HL-60 (cell line): ENCODE measurements around the gene IFI6.
"Not testable (repeated sequence)": the region's sequence is repeated elsewhere in the genome, so short reads cannot be mapped to it uniquely, and the experiment has no call there.

Experiments used
- DNase-seq, 2 experiments: peaks; one replicate each; pipeline ENCODE4 v3.0.0-alpha.2; 2010 to 2020; ENCODE audit warnings: low read depth in 1 of 2, low spot score in 1 of 2
- H3K27ac ChIP-seq: fragments of 250-450 bp; sonication (Bioruptor Pico); replicated peaks from 2 replicates; pipeline ENCODE4 v1.5.1; 2020; ENCODE audit warnings: mild to moderate bottlenecking, moderate library complexity
- H3K27me3 ChIP-seq: fragments of 250-450 bp; sonication (Bioruptor Pico); 2 replicates; pipeline ENCODE4 v1.5.1; 2021; ENCODE audit warnings: mild to moderate bottlenecking, moderate library complexity; ENCODE audit not compliant: insufficient read depth, poor library complexity, severe bottlenecking
- H3K4me3 ChIP-seq: replicated peaks from 2 replicates; pipeline ENCODE4 v1.5.1; 2011; ENCODE audit warnings: mild to moderate bottlenecking, control low read depth, low read length; ENCODE audit not compliant: insufficient read depth
- GABPA ChIP-seq: IDR thresholded peaks from 2 replicates; pipeline ENCODE4 v1.6.1; 2012; ENCODE audit warnings: low read depth
- POLR2AphosphoS5 ChIP-seq: IDR thresholded peaks from 2 replicates; pipeline ENCODE4 v1.6.1; 2012; ENCODE audit warnings: low read depth
- SPI1 ChIP-seq: IDR thresholded peaks from 2 replicates; pipeline ENCODE4 v1.6.1; 2012; ENCODE audit warnings: low read depth, mild to moderate bottlenecking, borderline replicate concordance
- TF ChIP-seq, protein P1 (sequence below): IDR thresholded peaks from one replicate; pipeline ENCODE4 v1.5.1; 2011; ENCODE audit warnings: low read length, control low read depth, inconsistent platforms; ENCODE audit not compliant: insufficient read depth
- TF ChIP-seq, protein P2 (sequence below): IDR thresholded peaks from 2 replicates; pipeline ENCODE4 v1.6.1; 2012; ENCODE audit warnings: low read depth; ENCODE audit not compliant: insufficient replicate concordance

Gene IFI6

DNA sequence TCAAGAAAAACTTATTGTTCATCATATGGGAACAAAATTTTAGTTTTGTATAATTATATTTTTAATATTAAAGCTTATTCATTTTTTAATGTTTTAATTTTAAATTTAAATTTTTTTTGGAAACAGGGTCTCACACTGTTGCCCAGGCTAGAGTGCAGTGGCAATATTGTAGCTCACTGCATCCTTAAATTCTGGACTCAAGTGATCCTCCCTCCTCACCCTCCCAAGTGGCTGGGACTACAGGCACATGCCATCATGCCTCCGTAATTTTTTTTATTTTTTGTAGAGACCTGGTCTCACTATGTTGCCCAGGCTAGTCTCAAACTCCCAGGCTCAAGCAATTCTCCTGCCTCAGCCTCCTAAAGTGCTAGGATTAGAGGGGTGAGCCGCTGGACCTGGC is 33.6 kb upstream of the IFI6 start:
- DNase-seq: no peak
- H3K27ac ChIP-seq: no peak overlapping the region
- no peaks in the 10 kb centered on the region for H3K27me3 ChIP-seq
- TF ChIP-seq, protein P1, sequence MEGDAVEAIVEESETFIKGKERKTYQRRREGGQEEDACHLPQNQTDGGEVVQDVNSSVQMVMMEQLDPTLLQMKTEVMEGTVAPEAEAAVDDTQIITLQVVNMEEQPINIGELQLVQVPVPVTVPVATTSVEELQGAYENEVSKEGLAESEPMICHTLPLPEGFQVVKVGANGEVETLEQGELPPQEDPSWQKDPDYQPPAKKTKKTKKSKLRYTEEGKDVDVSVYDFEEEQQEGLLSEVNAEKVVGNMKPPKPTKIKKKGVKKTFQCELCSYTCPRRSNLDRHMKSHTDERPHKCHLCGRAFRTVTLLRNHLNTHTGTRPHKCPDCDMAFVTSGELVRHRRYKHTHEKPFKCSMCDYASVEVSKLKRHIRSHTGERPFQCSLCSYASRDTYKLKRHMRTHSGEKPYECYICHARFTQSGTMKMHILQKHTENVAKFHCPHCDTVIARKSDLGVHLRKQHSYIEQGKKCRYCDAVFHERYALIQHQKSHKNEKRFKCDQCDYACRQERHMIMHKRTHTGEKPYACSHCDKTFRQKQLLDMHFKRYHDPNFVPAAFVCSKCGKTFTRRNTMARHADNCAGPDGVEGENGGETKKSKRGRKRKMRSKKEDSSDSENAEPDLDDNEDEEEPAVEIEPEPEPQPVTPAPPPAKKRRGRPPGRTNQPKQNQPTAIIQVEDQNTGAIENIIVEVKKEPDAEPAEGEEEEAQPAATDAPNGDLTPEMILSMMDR: no peak
- TF ChIP-seq, protein P2, sequence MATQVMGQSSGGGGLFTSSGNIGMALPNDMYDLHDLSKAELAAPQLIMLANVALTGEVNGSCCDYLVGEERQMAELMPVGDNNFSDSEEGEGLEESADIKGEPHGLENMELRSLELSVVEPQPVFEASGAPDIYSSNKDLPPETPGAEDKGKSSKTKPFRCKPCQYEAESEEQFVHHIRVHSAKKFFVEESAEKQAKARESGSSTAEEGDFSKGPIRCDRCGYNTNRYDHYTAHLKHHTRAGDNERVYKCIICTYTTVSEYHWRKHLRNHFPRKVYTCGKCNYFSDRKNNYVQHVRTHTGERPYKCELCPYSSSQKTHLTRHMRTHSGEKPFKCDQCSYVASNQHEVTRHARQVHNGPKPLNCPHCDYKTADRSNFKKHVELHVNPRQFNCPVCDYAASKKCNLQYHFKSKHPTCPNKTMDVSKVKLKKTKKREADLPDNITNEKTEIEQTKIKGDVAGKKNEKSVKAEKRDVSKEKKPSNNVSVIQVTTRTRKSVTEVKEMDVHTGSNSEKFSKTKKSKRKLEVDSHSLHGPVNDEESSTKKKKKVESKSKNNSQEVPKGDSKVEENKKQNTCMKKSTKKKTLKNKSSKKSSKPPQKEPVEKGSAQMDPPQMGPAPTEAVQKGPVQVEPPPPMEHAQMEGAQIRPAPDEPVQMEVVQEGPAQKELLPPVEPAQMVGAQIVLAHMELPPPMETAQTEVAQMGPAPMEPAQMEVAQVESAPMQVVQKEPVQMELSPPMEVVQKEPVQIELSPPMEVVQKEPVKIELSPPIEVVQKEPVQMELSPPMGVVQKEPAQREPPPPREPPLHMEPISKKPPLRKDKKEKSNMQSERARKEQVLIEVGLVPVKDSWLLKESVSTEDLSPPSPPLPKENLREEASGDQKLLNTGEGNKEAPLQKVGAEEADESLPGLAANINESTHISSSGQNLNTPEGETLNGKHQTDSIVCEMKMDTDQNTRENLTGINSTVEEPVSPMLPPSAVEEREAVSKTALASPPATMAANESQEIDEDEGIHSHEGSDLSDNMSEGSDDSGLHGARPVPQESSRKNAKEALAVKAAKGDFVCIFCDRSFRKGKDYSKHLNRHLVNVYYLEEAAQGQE: no peak
- TF ChIP-seq GABPA (no peak), SPI1 (no peak), POLR2AphosphoS5 (no peak)
- H3K4me3 ChIP-seq: no peak overlapping the region

DNA sequence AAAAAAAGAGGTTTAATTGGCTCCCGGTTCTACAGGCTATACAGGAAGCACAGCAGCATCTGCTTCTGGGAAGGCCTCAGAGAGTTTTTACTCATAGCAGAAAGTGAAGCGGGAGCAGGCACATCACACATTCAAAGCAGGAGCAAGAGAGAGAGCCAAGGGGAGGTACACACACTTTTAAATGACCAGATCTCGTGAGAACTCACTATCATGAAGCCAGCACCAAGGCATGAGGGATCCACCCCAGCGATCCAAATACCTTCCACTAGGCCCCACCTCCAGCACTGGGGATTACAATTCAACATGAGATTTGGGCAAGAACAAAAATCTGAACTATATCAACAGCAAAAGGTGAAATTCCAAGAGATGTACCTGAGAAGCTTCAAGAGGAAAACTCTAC is 33.0 kb upstream of the IFI6 start:
- Histone ChIP-seq H3K27ac (no peak overlapping the region), H3K27me3 (no peaks in the 10 kb centered on the region), H3K4me3 (no peak overlapping the region)
- TF ChIP-seq, protein P1: no peak
- TF ChIP-seq, protein P2: no peak
- TF ChIP-seq POLR2AphosphoS5: no peak
- no peak for TF ChIP-seq SPI1
- TF ChIP-seq GABPA: no peak
- no peak for DNase-seq

DNA sequence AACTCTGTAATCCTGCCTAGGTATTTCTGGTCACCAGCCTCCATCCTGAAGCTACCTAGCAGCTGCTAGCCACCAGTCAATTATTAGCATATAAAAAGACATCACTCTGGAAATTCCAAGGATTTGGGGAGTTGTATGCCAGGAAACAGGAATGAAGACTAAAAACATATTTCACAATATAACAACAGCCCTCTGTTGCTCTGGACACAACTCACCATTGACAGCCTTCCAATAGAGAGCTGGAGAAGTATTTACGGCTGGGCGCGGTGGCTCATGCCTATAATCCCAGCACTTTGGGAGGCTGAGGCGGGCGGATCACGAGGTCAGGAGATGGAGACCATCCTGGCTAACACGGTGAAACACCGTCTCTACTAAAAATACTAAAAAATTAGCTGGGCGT is 24.8 kb upstream of the IFI6 start:
- not testable (repeated sequence) for H3K27me3 ChIP-seq, H3K4me3 ChIP-seq, DNase-seq, H3K27ac ChIP-seq

DNA sequence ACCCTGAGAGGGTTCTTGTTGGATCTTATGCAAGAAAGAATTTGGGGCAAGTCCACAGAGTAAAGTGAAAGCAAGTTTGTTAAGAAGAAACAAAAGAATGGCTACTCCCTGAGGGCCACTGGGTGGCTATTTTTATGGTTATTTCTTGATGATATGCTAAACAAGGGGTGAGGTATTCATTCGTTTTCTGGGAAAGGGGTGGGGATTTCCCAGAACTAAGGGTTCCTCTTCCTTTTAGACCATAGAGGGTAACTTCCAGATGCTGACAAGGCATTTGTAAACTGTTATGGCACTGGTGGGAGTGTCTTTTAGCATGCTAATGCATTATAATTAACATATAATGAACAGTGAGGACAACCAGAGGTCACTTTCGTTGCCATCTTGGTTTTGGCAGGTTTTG is 18.2 kb upstream of the IFI6 start:
- Histone ChIP-seq H3K27me3 (no peaks in the 10 kb centered on the region), H3K4me3 (no peak overlapping the region), H3K27ac (no peak overlapping the region)
- TF ChIP-seq POLR2AphosphoS5: no peak
- TF ChIP-seq, protein P1: no peak
- TF ChIP-seq, protein P2: no peak
- no peak for TF ChIP-seq GABPA
- no peak for TF ChIP-seq SPI1
- no peak for DNase-seq
